ENCODE results near the gene TRIM69.
A peak's percentile ranks its signal among the peaks of the same experiment; 100 is the strongest.
"Not testable (repeated sequence)": the region's sequence is repeated elsewhere in the genome, so short reads cannot be mapped to it uniquely, and the experiment has no call there.

Gene TRIM69

DNA sequence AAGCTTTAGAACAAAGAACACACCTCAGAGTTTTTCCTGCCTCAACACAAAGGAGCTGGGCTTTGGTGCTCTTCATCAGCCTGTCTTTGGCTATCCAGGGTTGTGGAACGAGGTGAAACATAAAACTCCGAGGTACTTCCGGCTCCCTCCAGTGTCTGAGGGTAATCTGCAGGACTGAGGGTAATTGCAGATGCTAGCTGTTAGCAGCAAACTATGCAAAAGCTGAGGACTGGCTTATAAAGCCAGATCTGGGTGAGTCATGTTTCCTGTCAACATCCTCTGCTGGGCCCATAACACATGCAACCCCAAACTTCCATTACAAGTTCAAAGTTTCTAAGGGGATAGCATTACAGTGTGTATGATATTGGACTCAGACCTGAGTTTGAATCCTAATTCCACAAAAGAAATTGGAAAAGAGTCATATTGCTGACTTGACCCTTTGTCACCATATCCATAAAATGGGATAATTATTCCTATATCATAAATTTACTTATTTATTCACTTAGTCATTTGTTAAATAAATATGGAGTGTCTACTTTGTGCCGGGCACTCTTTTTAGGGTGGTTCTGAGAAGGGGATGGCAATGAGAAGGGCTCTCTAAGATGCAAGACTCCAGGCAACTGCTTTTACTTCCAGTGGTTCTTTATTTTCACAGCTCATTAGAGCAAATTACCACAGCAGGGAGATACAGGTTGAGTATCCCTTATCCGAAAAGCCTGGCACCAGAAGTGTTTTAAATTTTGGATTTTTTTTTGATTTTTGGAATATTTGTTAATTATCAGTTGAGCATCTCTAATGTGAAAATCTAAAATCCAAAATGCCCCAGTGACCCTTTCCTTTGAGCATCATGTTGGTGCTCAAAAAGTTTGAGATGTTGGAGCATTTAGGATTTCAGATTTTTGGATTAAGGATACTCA is 9.5 kb upstream of the TRIM69 start:
- Histone ChIP-seq H3K4me1 (ENCODE audit: control insufficient read depth, insufficient read depth, low read length) (no peaks in the 10 kb centered on the region), H3K27ac (ENCODE audit: insufficient read depth, low read depth, low read length, poor library complexity, severe bottlenecking) (no peak overlapping the region), H3K27me3 (ENCODE audit: control insufficient read depth, insufficient read depth, low read length, poor library complexity, severe bottlenecking) (peaks cover 24% of the 10 kb centered on the region), H3K36me3 (ENCODE audit: control insufficient read depth, insufficient read depth, low read length) (no peaks in the 10 kb centered on the region), H3K9me3 (ENCODE audit: control insufficient read depth, low read length) (no peaks in the 10 kb centered on the region), H3K4me3 (ENCODE audit: insufficient read depth, low read depth, low read length) (no peak overlapping the region)
- WGBS, 2 experiments = 72 to 78% methylated on average over 4 to 5 of the region's 5 CpGs

DNA sequence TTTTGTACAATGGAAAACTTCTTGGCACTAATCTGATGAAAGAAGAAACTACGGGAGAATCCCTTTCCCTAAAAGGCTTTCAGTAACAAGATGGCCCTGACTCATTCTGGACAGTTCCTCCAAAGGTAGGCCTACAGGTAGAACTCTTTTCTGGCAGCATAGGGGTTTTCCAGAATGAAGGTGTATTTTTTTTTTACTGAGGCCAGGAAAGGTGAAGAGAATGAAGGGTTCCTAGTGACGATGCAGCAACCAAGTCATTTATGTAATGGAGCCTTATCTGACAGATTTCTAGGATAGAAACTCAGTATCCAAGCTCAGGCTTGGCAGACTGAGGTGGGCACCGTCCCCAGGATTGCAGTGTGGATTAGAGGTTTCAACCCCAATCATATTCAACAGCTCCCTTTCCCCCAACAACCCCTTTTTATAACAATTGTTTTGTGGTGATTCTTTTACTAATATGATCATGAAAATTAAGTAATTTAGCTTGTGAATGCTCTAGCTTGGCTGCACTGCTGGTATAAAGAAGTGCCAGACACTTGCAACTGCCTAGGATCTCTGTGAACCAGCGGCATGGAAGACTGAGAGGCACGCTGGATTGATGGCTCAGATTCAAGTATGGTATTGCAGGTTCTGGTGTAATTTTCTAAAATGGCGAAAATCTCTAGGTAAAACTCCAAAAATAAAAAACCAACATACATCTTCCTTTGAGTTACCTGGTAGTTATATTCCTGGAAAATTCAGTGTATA is 8.7 kb upstream of the TRIM69 start:
- no peaks in the 10 kb centered on the region for H3K9me3 ChIP-seq (ENCODE audit: control insufficient read depth, low read length)
- no peaks in the 10 kb centered on the region for H3K36me3 ChIP-seq (ENCODE audit: control insufficient read depth, insufficient read depth, low read length)
- H3K27me3 ChIP-seq (ENCODE audit: control insufficient read depth, insufficient read depth, low read length, poor library complexity, severe bottlenecking) = peaks cover 24% of the 10 kb centered on the region
- no peaks in the 10 kb centered on the region for H3K4me1 ChIP-seq (ENCODE audit: control insufficient read depth, insufficient read depth, low read length)
- WGBS, 2 experiments = 92 to 96% methylated on average over 5 to 6 of the region's 6 CpGs
- no peak overlapping the region for H3K4me3 ChIP-seq (ENCODE audit: insufficient read depth, low read depth, low read length)
- H3K27ac ChIP-seq (ENCODE audit: insufficient read depth, low read depth, low read length, poor library complexity, severe bottlenecking) = no peak overlapping the region

DNA sequence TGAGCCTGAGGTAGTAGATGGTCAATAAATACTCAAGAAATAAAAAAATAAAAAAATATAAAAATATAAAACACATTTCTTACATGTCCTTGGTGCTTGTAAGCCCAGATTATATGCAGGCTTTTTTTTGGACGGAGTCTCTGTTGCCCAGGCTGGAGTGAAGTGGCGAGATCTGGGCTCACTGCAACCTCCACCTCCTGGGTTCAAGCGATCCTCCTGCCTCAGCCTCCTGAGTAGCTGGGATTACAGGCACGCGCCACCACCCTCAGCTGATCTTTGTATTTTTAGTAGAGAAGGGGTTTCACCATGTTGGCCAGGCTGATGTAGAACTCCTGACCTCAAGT is 8.1 kb upstream of the TRIM69 start:
- 84 to 85% methylated on average over 5 of the region's 5 CpGs for WGBS, 2 experiments
- H3K27me3 ChIP-seq (ENCODE audit: control insufficient read depth, insufficient read depth, low read length, poor library complexity, severe bottlenecking) = peaks cover 24% of the 10 kb centered on the region
- H3K27ac ChIP-seq (ENCODE audit: insufficient read depth, low read depth, low read length, poor library complexity, severe bottlenecking) = peak overlapping the region; percentile 52
- not testable (repeated sequence) for H3K4me1 ChIP-seq (ENCODE audit: control insufficient read depth, insufficient read depth, low read length); H3K9me3 ChIP-seq (ENCODE audit: control insufficient read depth, low read length); H3K36me3 ChIP-seq (ENCODE audit: control insufficient read depth, insufficient read depth, low read length)
- peak overlapping the region; percentile 56 for H3K4me3 ChIP-seq (ENCODE audit: insufficient read depth, low read depth, low read length)

DNA sequence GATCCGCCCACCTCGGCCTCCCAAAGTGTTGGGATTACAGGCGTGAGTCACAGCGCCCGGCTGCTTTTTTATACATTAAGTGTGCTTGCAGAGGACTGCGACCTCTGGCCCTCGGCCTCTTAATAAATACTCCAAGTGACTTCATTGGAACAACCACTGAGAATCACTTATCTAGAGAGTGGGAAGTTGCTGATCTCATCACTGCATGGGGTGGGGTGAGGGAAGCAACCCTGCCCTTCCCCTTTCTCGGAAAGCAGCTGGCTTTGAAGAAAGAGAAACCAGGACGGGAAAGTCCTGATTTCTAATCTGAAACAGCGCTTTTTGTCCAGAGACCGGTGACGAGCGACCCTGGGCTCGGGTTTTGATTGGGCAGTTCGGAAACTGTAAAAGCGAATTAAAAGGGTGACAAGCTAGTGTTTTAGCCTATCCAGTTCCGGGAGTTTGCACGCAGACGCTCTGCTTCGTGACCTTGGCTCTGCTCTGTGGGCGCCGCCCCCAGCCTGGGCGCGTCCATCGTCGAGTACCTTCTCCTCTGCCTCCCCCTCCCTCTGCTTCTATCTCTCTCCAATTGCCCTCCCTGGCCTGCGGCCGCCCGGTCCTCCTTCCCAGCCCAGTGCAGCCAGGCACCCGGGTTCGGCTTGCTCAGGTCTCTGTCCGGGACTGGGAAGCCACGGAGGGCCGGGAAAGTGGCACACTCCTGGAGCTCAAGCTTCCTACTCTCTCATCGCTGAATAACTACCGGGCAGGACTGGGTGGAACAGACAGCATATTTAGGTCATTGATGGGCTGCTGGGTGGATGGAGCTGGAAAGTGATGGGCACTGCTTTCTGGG is 7.5 kb upstream of the TRIM69 start:
- Histone ChIP-seq H3K4me1 (ENCODE audit: control insufficient read depth, insufficient read depth, low read length) (no peaks in the 10 kb centered on the region), H3K36me3 (ENCODE audit: control insufficient read depth, insufficient read depth, low read length) (no peaks in the 10 kb centered on the region), H3K27ac (ENCODE audit: insufficient read depth, low read depth, low read length, poor library complexity, severe bottlenecking) (peak overlapping the region; percentile 52), H3K4me3 (ENCODE audit: insufficient read depth, low read depth, low read length) (peak overlapping the region; percentile 56), H3K9me3 (ENCODE audit: control insufficient read depth, low read length) (no peaks in the 10 kb centered on the region), H3K27me3 (ENCODE audit: control insufficient read depth, insufficient read depth, low read length, poor library complexity, severe bottlenecking) (peaks cover 24% of the 10 kb centered on the region)
- 2 to 3% methylated on average over 35 to 36 of the region's 36 CpGs for WGBS, 2 experiments

DNA sequence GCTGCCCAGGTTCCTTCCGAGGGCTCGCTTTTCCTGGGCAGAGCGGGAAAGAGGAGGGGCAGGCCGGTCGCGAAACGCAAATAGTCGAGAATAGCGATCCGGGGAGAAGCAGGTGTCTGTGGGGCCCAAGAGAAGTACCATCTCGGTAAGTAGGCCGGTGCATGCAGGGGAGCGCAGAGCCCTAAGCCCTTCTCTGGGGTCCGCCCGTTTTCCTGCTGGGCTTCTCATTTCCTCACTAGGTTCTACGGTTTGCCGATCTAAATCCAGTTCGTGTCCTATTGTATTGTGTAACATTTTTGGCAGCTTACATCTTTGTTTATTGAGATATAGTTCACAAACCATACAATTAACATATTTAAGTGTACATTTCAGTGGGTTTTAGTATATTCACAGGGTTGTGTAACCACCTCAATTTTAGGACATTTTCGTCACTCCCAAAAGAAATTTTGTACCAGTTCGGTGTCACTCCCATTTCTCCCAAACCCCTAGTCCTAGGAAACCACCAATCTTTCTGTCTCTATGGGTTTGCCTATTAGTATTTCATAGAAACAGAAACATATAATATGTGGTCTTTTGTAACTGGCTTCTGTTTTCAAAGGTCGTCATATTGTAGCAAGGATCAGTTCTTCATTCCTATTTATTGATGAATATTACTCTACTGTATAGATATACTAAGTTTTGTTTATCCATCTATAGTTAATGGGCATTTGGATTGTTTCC is 6.8 kb upstream of the TRIM69 start:
- H3K4me1 ChIP-seq (ENCODE audit: control insufficient read depth, insufficient read depth, low read length) = no peaks in the 10 kb centered on the region
- H3K27ac ChIP-seq (ENCODE audit: insufficient read depth, low read depth, low read length, poor library complexity, severe bottlenecking) = peak overlapping the region; percentile 20
- peak overlapping the region; percentile 56 for H3K4me3 ChIP-seq (ENCODE audit: insufficient read depth, low read depth, low read length)
- H3K36me3 ChIP-seq (ENCODE audit: control insufficient read depth, insufficient read depth, low read length) = no peaks in the 10 kb centered on the region
- peaks cover 24% of the 10 kb centered on the region for H3K27me3 ChIP-seq (ENCODE audit: control insufficient read depth, insufficient read depth, low read length, poor library complexity, severe bottlenecking)
- H3K9me3 ChIP-seq (ENCODE audit: control insufficient read depth, low read length) = no peaks in the 10 kb centered on the region
- 12% methylated on average over 19 of the region's 21 CpGs for WGBS, 2 experiments

DNA sequence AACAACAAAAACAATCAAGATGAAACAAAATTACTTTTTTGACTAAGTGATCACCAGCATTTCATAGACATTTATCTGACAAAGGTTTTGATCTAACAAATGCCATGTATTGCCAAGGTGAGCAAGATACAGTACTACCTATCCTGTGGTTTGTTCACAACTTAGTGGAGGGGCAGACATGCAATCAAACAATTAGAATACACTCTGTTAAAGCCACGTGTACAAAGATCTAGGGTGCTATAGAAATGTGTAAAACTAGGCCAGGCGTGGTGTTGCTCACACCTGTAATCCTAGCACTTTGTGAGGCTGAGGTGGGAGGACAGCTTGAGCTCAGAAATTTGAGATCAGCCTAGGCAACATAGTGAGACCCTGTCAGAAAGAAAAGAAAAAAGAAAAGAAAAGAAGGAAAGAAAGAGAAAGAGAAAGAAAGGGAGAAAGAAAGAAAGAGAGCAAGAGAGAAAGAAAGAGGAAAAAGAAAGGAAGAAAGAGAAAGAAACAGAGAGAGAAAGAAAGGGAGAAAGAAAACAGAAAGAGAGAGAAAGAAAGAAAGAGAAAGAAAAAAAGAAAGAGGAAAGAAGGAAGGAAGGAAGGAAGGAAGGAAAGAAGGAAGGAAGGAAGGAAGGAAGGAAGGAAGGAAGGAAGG is 1.4 kb upstream of the TRIM69 start:
- Histone ChIP-seq H3K9me3 (ENCODE audit: control insufficient read depth, low read length) (no peaks in the 10 kb centered on the region), H3K27ac (ENCODE audit: insufficient read depth, low read depth, low read length, poor library complexity, severe bottlenecking) (no peak overlapping the region), H3K36me3 (ENCODE audit: control insufficient read depth, insufficient read depth, low read length) (no peaks in the 10 kb centered on the region), H3K27me3 (ENCODE audit: control insufficient read depth, insufficient read depth, low read length, poor library complexity, severe bottlenecking) (peaks cover 6% of the 10 kb centered on the region), H3K4me3 (ENCODE audit: insufficient read depth, low read depth, low read length) (no peak overlapping the region), H3K4me1 (ENCODE audit: control insufficient read depth, insufficient read depth, low read length) (no peaks in the 10 kb centered on the region)
- 86 to 87% methylated on average over 2 of the region's 2 CpGs for WGBS, 2 experiments

DNA sequence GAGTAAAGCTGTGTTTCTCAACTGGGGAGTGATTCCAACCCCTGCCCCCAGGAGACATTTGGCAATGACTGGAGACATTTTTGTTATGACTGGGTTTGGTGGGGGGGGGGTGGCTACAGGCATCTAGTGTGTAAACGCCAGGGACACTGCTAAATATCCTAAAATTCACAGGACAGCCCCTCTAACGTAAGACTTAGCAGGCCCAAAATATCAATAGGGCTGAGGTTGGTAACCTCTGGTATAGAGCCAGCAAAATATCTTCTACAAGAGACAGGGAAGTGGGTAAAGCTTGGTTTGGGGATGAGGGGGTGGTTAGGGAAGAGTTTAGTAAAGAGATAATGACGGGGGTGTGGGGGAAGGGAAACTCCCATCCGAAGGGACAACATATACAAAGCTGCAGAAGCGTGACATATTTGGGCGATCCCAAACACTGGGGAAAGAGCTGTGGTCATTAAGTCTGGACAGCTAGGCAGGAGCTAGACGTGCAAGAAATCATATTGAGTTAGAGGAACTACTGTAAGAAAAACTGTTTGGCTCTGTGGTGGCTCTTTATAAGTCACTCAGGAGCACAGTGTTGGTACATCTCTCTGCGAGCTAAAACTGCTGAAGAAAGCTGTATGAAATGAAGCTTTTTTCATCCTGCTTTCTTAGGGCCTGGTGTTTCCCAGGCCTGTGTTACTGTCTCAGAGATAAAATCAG is 697 bp upstream of the TRIM69 start:
- Histone ChIP-seq H3K9me3 (ENCODE audit: control insufficient read depth, low read length) (no peaks in the 10 kb centered on the region), H3K4me1 (ENCODE audit: control insufficient read depth, insufficient read depth, low read length) (no peaks in the 10 kb centered on the region), H3K27me3 (ENCODE audit: control insufficient read depth, insufficient read depth, low read length, poor library complexity, severe bottlenecking) (no peaks in the 10 kb centered on the region), H3K27ac (ENCODE audit: insufficient read depth, low read depth, low read length, poor library complexity, severe bottlenecking) (no peak overlapping the region), H3K4me3 (ENCODE audit: insufficient read depth, low read depth, low read length) (no peak overlapping the region), H3K36me3 (ENCODE audit: control insufficient read depth, insufficient read depth, low read length) (no peaks in the 10 kb centered on the region)
- 83 to 85% methylated on average over 8 of the region's 8 CpGs for WGBS, 2 experiments

DNA sequence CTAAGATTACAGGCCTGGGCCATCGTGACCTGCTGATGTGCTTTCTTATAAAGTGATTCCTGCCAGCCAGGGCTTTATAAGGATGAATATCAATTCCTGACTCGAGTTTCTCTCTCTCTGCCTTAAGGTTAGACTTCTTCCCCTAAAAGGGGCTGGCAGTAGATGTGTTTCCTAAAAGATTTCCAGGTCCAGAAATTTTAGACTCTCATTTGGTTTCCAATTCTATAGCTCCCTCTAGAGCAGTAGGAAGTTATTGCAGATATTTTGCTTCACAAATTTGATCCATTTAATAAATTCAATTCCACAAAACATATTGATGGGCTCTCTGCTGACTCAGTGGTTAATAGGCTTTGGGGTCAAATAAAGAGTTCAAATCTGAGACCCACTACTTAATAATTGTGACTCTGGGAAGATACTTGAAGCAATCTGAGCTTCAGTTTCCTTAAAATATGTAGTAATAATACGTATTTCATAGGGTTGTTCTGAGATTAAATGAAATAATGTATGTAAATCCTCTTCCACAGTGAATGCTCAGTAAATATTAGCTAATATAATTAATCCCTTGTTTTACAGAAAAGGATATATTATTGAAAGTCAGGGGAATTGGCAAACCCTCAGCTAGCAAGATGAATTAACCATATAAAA is 2.1 kb downstream of the TRIM69 start:
- H3K27me3 ChIP-seq (ENCODE audit: control insufficient read depth, insufficient read depth, low read length, poor library complexity, severe bottlenecking) = no peaks in the 10 kb centered on the region
- H3K4me1 ChIP-seq (ENCODE audit: control insufficient read depth, insufficient read depth, low read length) = no peaks in the 10 kb centered on the region
- no peak overlapping the region for H3K4me3 ChIP-seq (ENCODE audit: insufficient read depth, low read depth, low read length)
- no peak overlapping the region for H3K27ac ChIP-seq (ENCODE audit: insufficient read depth, low read depth, low read length, poor library complexity, severe bottlenecking)
- H3K36me3 ChIP-seq (ENCODE audit: control insufficient read depth, insufficient read depth, low read length) = no peaks in the 10 kb centered on the region
- H3K9me3 ChIP-seq (ENCODE audit: control insufficient read depth, low read length) = no peaks in the 10 kb centered on the region
- 73 to 78% methylated on average over 2 to 3 of the region's 3 CpGs for WGBS, 2 experiments

All from ectodermal cell (in vitro differentiated cells).